Ishikawa (cell line): Measurements from ENCODE around the gene CNNM2.

Experiments used
- CEBPB ChIP-seq: IDR thresholded peaks from 2 replicates; pipeline ENCODE4 v1.6.1; 2012
- CREB1 ChIP-seq: IDR thresholded peaks from 2 replicates; pipeline ENCODE4 v1.6.1; 2012; ENCODE audit warnings: low read depth
- EGR1 ChIP-seq: IDR thresholded peaks from 2 replicates; pipeline ENCODE4 v1.6.1; 2012
- EP300 ChIP-seq: IDR thresholded peaks from 2 replicates; pipeline ENCODE4 v1.6.1; 2012; ENCODE audit warnings: borderline replicate concordance
- FOXM1 ChIP-seq: IDR thresholded peaks from 2 replicates; pipeline ENCODE4 v1.6.1; 2012; ENCODE audit warnings: low read depth, borderline replicate concordance
- NFIC ChIP-seq: IDR thresholded peaks from 2 replicates; pipeline ENCODE4 v1.6.1; 2012
- RAD21 ChIP-seq: IDR thresholded peaks from 2 replicates; pipeline ENCODE4 v1.6.1; 2012; ENCODE audit warnings: low read depth
- TAF1 ChIP-seq: IDR thresholded peaks from 2 replicates; pipeline ENCODE4 v1.6.1; 2012; ENCODE audit warnings: low read depth, mild to moderate bottlenecking
- TCF12 ChIP-seq: IDR thresholded peaks from 2 replicates; pipeline ENCODE4 v1.6.1; 2012; ENCODE audit warnings: low read depth
- TEAD4 ChIP-seq: IDR thresholded peaks from 2 replicates; pipeline ENCODE4 v1.6.1; 2012
- YY1 ChIP-seq: IDR thresholded peaks from 2 replicates; pipeline ENCODE4 v1.6.1; 2012; ENCODE audit warnings: low read depth
- ZBTB7A ChIP-seq: IDR thresholded peaks from 2 replicates; pipeline ENCODE4 v1.6.1; 2012; ENCODE audit warnings: low read depth
- TF ChIP-seq, protein P1 (sequence below): IDR thresholded peaks from 2 replicates; pipeline ENCODE4 v1.6.1; 2012
- TF ChIP-seq, protein P2 (sequence below): IDR thresholded peaks from 2 replicates; pipeline ENCODE4 v1.6.1; 2012
- TF ChIP-seq, protein P3 (sequence below): IDR thresholded peaks from 2 replicates; pipeline ENCODE4 v1.6.1; 2012; ENCODE audit warnings: low read depth, mild to moderate bottlenecking

CNNM2 gene

DNA sequence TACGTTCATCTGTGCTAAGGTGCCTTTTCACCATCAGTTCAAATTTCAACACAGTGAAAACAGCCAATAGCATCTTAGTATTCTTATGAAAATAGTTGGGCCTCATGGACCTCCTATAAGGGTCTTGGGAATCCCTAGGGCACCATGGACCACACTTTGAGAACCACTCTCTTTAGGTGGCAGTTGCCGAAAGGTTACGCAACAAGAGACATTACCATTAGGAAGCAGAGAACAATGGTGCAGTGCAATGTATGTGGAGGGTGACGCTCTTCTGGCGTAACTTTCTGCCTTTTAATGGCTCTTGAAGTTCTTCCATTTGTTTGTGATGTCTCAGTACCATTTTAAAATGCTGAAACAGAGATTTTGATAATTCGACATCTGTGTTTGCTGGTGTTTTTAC is 131.1 kb downstream of the CNNM2 start:
- TF ChIP-seq CREB1 (no peak), CEBPB (peak; percentile 86)

DNA sequence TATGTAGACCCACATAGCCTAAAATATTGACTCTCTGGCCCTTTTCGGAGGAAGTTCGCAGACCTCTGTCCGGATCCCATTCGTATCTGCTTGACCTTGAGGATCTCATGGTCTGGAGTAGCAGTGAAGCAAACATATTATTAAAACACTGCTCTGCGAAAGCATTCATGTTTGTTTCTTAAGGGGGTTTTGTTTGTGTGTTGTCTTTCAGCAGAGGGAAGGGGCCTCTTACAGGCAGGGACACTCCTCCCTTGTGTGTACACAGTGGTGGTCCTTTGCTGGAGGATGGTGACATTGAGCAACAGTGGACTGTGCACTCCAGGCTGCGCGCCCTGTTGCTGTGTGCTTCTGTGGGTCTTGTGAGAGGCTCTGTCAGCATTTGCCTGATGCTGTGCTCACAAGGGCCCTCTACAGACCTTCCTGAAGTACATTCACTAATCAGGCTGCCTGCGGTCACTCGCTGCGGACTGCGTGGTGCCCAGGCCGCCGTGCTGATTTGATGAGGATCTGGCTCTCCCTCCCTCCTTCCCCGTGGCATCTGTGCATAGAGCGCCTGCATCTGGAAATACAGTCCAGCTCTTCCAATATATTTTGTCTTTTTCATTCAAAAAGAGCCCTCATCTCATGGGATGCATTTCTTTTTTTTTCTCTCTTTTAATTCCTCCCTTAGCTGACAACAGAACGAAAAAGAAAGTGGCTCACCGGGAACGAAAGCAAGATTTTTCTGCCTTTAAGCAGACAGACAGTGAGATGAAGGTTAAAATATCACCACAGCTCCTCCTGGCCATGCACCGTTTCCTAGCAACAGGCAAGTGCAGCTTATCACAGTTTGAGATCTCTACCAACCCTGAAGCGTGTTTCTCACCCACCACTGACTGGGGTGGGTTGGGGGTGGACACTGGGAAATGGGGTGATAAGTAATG is 135.8 kb downstream of the CNNM2 start:
- TF ChIP-seq RAD21 (peak; percentile 48; the same call in 1 of the 2 replicates), NFIC (no peak)

DNA sequence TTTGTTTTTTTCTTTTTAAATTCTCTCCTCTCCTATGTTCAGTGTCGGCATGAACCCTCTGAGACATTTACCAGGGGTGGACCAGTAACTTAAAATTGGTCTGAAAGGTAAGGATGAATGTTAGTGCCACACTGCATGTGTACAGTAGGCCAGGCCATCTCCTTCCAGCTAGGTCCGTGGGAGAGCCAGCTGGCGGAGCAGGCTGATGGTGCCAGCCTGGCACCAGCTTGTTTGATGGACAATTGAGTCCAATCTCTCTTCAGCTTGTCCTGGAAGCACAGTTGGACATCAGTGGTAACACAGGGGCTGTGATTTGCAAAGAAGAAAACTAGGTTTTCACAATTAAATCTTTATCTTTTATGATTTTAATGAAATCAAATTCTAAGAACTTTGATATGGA is 136.5 kb downstream of the CNNM2 start:
- TF ChIP-seq EGR1 (no peak), YY1 (no peak), EP300 (no peak), RAD21 (no peak), ZBTB7A (no peak), FOXM1 (no peak), CREB1 (no peak), NFIC (no peak), TCF12 (no peak), TEAD4 (no peak), TAF1 (no peak), CEBPB (no peak)
- TF ChIP-seq, protein P1, sequence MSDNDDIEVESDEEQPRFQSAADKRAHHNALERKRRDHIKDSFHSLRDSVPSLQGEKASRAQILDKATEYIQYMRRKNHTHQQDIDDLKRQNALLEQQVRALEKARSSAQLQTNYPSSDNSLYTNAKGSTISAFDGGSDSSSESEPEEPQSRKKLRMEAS: no peak
- TF ChIP-seq, protein P2, sequence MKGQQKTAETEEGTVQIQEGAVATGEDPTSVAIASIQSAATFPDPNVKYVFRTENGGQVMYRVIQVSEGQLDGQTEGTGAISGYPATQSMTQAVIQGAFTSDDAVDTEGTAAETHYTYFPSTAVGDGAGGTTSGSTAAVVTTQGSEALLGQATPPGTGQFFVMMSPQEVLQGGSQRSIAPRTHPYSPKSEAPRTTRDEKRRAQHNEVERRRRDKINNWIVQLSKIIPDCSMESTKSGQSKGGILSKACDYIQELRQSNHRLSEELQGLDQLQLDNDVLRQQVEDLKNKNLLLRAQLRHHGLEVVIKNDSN: no peak
- TF ChIP-seq, protein P3, sequence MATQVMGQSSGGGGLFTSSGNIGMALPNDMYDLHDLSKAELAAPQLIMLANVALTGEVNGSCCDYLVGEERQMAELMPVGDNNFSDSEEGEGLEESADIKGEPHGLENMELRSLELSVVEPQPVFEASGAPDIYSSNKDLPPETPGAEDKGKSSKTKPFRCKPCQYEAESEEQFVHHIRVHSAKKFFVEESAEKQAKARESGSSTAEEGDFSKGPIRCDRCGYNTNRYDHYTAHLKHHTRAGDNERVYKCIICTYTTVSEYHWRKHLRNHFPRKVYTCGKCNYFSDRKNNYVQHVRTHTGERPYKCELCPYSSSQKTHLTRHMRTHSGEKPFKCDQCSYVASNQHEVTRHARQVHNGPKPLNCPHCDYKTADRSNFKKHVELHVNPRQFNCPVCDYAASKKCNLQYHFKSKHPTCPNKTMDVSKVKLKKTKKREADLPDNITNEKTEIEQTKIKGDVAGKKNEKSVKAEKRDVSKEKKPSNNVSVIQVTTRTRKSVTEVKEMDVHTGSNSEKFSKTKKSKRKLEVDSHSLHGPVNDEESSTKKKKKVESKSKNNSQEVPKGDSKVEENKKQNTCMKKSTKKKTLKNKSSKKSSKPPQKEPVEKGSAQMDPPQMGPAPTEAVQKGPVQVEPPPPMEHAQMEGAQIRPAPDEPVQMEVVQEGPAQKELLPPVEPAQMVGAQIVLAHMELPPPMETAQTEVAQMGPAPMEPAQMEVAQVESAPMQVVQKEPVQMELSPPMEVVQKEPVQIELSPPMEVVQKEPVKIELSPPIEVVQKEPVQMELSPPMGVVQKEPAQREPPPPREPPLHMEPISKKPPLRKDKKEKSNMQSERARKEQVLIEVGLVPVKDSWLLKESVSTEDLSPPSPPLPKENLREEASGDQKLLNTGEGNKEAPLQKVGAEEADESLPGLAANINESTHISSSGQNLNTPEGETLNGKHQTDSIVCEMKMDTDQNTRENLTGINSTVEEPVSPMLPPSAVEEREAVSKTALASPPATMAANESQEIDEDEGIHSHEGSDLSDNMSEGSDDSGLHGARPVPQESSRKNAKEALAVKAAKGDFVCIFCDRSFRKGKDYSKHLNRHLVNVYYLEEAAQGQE: no peak

DNA sequence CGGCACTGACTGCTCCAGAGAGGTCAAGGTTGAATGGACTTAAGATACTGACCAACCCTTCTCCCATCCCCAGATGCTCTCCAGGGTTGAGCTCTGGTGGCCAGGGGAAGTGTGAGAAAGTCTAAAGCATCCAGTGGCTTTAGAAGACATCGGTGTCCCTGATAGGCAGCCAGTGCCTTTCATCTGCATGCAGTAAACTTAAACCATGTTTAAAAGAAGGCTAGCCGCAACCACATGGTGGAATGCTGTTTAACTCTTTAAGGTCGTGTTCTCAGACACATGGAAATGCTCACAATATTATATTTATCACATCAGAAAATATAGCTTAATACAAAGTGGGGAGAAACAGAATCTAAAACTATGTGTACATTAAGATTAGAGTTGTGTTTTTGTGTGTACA is 137.0 kb downstream of the CNNM2 start:
- TF ChIP-seq, protein P1: no peak
- TF ChIP-seq FOXM1: no peak
- no peak for TF ChIP-seq TEAD4
- TF ChIP-seq ZBTB7A: no peak
- TF ChIP-seq, protein P2: no peak

DNA sequence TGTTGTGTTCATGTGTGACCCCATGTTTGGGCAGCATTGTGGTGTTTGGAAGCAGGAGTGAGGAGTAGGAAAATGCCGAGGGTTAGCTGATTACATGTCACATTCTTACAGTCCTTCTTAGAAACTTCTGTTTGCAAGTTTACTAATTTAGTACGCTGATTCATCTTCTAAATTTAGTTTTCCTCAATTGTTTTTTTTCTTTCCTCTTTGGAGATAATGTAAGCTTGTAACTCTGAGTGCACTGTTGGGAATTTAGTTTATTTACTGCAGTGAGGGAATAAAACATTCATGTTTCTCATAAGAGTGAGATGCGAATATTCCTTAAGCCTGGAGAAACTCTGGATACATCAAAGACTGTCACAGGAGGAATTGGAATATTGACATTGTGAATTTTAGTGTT is 139.9 kb downstream of the CNNM2 start:
- TF ChIP-seq ZBTB7A (no peak), TAF1 (no peak), FOXM1 (no peak), EP300 (no peak), RAD21 (no peak)
- TF ChIP-seq, protein P3: no peak

DNA sequence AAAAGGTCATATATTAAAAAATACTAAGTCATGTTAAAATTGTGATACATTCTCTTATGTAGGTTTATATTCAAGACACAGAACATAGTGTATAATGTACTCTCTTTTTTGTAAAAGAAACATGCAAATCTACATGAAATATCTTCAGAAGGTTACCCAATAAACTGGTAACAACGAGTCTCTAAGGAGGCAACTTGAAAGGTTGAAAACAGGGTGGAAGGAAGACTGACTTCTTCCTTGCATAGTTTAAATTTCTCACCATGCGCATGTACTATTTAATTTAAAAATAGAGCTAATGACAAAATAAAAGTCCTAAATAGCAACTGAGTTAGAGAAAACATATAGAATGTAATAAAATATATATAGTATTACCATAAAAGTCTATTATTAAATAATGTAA is 142.5 kb downstream of the CNNM2 start:
- TF ChIP-seq FOXM1 (no peak), EP300 (no peak), TCF12 (no peak), TEAD4 (no peak), TAF1 (no peak), EGR1 (no peak), NFIC (no peak), CEBPB (no peak)
- TF ChIP-seq, protein P1: no peak
- TF ChIP-seq, protein P2: no peak
- TF ChIP-seq, protein P3: no peak
